AG09309 (cell line): ENCODE results near the gene PEMT.
A peak's percentile ranks its signal among the peaks of the same experiment; 100 is the strongest.

Experiments
- DNase-seq: peaks from one replicate; pipeline ENCODE4 v3.0.0-alpha.2; 2010; ENCODE audit warnings: low read depth
- H3K4me3 ChIP-seq: 2 replicates; pipeline ENCODE4 v1.5.1; 2011; ENCODE audit warnings: mild to moderate bottlenecking, low read depth, low read length, moderate library complexity; ENCODE audit not compliant: control insufficient read depth
- TF ChIP-seq, protein P1 (sequence below): IDR thresholded peaks from 2 replicates; pipeline ENCODE4 v1.5.1; 2011; ENCODE audit warnings: mild to moderate bottlenecking, low read depth, low read length, inconsistent platforms; ENCODE audit not compliant: insufficient read depth, control insufficient read depth; ENCODE audit errors: missing control alignments

Gene PEMT

GRCh38 chr17:17628388-17629008 is 37.0 kb upstream of the PEMT start:
- TF ChIP-seq, protein P1, sequence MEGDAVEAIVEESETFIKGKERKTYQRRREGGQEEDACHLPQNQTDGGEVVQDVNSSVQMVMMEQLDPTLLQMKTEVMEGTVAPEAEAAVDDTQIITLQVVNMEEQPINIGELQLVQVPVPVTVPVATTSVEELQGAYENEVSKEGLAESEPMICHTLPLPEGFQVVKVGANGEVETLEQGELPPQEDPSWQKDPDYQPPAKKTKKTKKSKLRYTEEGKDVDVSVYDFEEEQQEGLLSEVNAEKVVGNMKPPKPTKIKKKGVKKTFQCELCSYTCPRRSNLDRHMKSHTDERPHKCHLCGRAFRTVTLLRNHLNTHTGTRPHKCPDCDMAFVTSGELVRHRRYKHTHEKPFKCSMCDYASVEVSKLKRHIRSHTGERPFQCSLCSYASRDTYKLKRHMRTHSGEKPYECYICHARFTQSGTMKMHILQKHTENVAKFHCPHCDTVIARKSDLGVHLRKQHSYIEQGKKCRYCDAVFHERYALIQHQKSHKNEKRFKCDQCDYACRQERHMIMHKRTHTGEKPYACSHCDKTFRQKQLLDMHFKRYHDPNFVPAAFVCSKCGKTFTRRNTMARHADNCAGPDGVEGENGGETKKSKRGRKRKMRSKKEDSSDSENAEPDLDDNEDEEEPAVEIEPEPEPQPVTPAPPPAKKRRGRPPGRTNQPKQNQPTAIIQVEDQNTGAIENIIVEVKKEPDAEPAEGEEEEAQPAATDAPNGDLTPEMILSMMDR: no peak
- H3K4me3 ChIP-seq: peak overlapping the region; percentile 35
- no peak for DNase-seq

GRCh38 chr17:17626840-17627239 is 35.3 kb upstream of the PEMT start:
- no peak for DNase-seq
- H3K4me3 ChIP-seq: no peak overlapping the region
- TF ChIP-seq, protein P1: no peak

DNA sequence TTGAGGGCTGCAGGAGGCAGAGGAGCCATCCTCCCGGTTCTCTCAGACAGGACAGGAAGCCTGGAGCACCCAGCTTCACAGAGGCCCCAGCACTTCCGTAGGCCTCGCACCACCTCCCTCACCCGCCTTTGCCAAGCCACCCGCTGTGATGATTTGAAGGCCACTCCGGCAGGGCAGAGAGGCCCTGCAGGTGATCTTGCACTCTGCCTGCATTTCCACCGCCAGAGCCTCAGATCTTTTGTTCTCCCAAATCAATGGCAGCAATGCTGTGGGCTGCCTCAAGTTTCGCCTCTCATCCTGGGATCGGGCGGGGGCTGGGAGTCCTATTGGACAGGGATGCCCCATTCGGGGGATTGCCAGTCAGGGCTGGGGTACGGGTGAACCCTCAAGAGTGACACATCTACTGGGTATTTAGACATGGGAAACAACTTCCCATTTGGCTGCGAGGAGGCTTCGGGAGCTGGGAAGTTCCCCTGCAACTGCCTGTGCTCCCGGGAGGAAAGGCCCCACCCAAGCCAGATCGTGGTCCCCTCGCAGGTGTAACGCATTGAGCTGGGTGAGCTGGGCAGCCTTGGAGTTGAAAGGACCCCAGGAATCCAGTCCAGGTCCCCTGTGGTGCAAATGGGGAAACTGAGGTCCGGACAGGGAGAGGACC is 34.8 kb upstream of the PEMT start:
- TF ChIP-seq, protein P1: no peak
- no peak for DNase-seq
- H3K4me3 ChIP-seq: no peak overlapping the region

DNA sequence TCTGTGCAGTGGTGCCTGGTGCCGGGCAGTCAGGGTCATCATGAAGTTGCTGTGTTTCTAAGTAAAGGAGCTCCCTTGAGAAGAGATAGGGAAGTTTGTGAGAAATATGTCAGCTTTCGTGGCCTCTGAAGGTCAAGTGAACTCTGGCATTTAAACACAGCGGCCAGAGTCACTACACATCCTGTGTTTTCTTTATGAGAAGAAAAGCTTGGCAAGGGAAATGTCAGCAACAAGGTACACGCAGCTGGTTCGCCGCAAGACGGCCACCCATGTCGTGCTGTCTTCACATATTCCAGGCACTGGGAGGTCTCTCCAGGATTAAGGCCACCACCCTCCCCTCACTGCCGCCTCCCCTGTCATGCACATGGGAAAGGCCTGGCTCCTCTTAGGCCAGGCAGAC is 33.2 kb upstream of the PEMT start:
- TF ChIP-seq, protein P1: no peak

DNA sequence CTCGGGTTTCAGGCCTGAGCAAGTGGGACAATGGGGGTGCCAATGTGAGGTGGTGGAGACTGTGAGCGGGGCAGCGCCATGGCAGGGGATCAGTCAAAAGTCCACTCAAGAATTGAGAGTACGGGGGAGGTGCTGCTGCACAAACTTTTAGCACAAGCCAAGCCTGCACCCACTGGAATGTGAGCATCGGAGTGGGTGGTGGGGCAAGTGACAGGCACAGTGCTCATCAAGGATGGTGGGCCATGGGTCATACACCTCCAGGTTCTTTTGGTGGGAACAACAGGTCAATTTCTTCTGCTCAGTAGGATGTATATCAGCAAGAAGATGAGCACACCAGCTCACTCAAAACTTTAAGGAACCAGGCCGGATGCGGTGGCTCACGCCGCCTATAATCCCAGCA is 32.4 kb upstream of the PEMT start:
- DNase-seq: no peak
- H3K4me3 ChIP-seq: no peak overlapping the region
- TF ChIP-seq, protein P1: no peak

More for the DNA sequence above, 33.2 kb upstream of the PEMT start:
- DNase-seq: no peak
- H3K4me3 ChIP-seq: no peak overlapping the region

DNA sequence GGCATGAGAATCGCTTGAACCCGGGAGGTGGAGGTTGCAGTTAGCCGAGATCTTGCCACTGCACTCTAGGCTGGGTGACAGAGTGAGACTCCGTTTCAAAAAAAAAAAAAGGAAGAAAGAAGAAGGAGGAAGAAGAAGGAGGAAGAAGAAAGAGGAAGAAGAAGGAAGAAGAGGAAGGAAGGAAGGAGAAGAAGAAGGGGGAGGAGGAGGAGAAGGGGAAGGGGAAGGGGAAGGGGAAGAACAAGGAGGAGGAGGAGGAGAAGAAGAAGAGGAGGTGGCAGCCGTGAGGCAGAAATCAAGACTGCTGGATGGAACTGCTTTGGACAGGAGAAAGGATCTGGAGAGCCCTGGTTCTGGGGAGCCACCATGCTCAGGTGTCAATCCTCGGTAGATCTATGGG is 29.7 kb upstream of the PEMT start:
- no peak overlapping the region for H3K4me3 ChIP-seq
- TF ChIP-seq, protein P1: no peak
- no peak for DNase-seq

GRCh38 chr17:17613708-17614114 is 22.2 kb upstream of the PEMT start:
- TF ChIP-seq, protein P1: peak; percentile 76
- no peak overlapping the region for H3K4me3 ChIP-seq
- DNase-seq: peak; percentile 41
